Panc1 (cell line): Measurements from ENCODE around the gene KCNJ1.

Experiments
- TCF7L2 ChIP-seq: IDR thresholded peaks from 2 replicates; pipeline ENCODE4 v1.6.1; 2011; ENCODE audit warnings: mild to moderate bottlenecking, low read depth, low read length, inconsistent platforms
- TF ChIP-seq, protein P1 (sequence below): fragments of 450-650 bp; IDR thresholded peaks from 2 replicates; pipeline ENCODE4 v1.5.1; 2017; ENCODE audit warnings: mild to moderate bottlenecking

- TF ChIP-seq, protein P1, sequence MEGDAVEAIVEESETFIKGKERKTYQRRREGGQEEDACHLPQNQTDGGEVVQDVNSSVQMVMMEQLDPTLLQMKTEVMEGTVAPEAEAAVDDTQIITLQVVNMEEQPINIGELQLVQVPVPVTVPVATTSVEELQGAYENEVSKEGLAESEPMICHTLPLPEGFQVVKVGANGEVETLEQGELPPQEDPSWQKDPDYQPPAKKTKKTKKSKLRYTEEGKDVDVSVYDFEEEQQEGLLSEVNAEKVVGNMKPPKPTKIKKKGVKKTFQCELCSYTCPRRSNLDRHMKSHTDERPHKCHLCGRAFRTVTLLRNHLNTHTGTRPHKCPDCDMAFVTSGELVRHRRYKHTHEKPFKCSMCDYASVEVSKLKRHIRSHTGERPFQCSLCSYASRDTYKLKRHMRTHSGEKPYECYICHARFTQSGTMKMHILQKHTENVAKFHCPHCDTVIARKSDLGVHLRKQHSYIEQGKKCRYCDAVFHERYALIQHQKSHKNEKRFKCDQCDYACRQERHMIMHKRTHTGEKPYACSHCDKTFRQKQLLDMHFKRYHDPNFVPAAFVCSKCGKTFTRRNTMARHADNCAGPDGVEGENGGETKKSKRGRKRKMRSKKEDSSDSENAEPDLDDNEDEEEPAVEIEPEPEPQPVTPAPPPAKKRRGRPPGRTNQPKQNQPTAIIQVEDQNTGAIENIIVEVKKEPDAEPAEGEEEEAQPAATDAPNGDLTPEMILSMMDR = no peak
- TF ChIP-seq TCF7L2 = no peak
These were observed 13.5 kb downstream of the KCNJ1 start for GRCh38 chr11:128853559-128853958.
